ENCODE measurements around the gene APBA1. TPM values are rescaled to one million over a fixed set of nuclear protein-coding genes. Genes with fewer than 3 reads are reported as not detected.

Gene APBA1
- total and polyA plus RNA-seq, 2 of the 8 experiments (the other 6 are each of a cell fraction or from before 2014, with no cell fraction given) = 0.36 to 0.60 TPM

GRCh38 chr9:69621730-69622460, 50.3 kb downstream of the APBA1 start:
- Histone ChIP-seq H2BK20ac (ENCODE audit: low read length) (no peak overlapping the region), H2BK12ac (ENCODE audit: low read depth, low read length) (no peak overlapping the region), H3K9me3 (ENCODE audit: insufficient read depth in 2 of 2, low read depth in 1 of 2, low read length in 1 of 2) (no peaks in the 10 kb centered on the region), H2AK5ac (ENCODE audit: low read depth, low read length) (no peak overlapping the region), H2BK15ac (ENCODE audit: low read length) (no peak overlapping the region), H3K18ac (ENCODE audit: extremely low read depth, low read length) (no peak overlapping the region), H3K4me2 (ENCODE audit: insufficient read depth in 1 of 2, low read depth in 2 of 2, low read length in 2 of 2) (no peak overlapping the region), H4K91ac (replicated peaks; ENCODE audit: insufficient read length, low read length) (no peak overlapping the region), H3K27ac (ENCODE audit: low read depth, low read length) (no peak overlapping the region), H4K8ac (ENCODE audit: extremely low read depth, insufficient read depth, low read length) (no peak overlapping the region), H3K36me3 (ENCODE audit: control insufficient read depth in 2 of 4, insufficient read depth in 4 of 4, low read length in 3 of 4) (no peaks in the 10 kb centered on the region), H2AFZ (ENCODE audit: low read length) (no peak overlapping the region), H3K27me3 (replicated peaks in 1 of 4; ENCODE audit: control insufficient read depth in 3 of 4, extremely low read depth in 1 of 4, insufficient read depth in 3 of 4, low read length in 3 of 4) (no peaks in the 10 kb centered on the region), H4K5ac (ENCODE audit: insufficient read length, low read depth, low read length) (no peak overlapping the region), H3K4me3 (ENCODE audit: extremely low read depth in 1 of 4, insufficient read depth in 2 of 4, low read depth in 3 of 4, low read length in 4 of 4) (no peak overlapping the region), H3K79me2 (ENCODE audit: control insufficient read depth in 1 of 2, insufficient read depth in 2 of 2, low read length in 2 of 2) (no peaks in the 10 kb centered on the region), H3K4ac (replicated peaks; ENCODE audit: insufficient read length, low read depth, low read length) (no peak overlapping the region), H3K9ac (replicated peaks in 1 of 4; ENCODE audit: extremely low read depth in 1 of 4, low read depth in 3 of 4, low read length in 3 of 4) (no peak overlapping the region), H3K23me2 (ENCODE audit: low read depth, low read length) (no peaks in the 10 kb centered on the region), H3K4me1 (replicated peaks in 1 of 4; ENCODE audit: control insufficient read depth in 3 of 4, insufficient read depth in 4 of 4, low read length in 3 of 4) (no peaks in the 10 kb centered on the region), H2BK5ac (ENCODE audit: low read depth, low read length) (no peak overlapping the region), H2BK120ac (replicated peaks; ENCODE audit: low read depth, low read length) (no peak overlapping the region), H3K23ac (ENCODE audit: insufficient read length) (no peak overlapping the region), H3K79me1 (ENCODE audit: low read depth, low read length) (no peaks in the 10 kb centered on the region), H4K20me1 (replicated peaks in 1 of 2; ENCODE audit: control insufficient read depth in 1 of 2, insufficient read depth in 2 of 2, low read length in 2 of 2) (no peaks in the 10 kb centered on the region), H3K14ac (ENCODE audit: insufficient read length) (no peak overlapping the region), H3K56ac (replicated peaks; ENCODE audit: insufficient read length, low read depth, low read length) (no peak overlapping the region)
- WGBS, 2 experiments (ENCODE audit: extremely low coverage in 1 of 2, insufficient coverage in 1 of 2, insufficient read length in 1 of 2, insufficient replicate concordance in 2 of 2, low coverage in 1 of 2, low lambda C conversion rate in 2 of 2, missing lambda C conversion rate in 1 of 2) = 82% methylated on average over 3 of the region's 3 CpGs; no CpG with 5 or more reads in 1 of the 2 experiments
- no peak for DNase-seq (ENCODE audit: low read depth in 1 of 2, low spot score in 2 of 2)
- FAIRE-seq = no peak
- TF ChIP-seq RXRA (IDR thresholded peaks at IDR 0.05; ENCODE audit: insufficient read depth, low read depth, low read length) (no peak), NRF1 (IDR thresholded peaks at IDR 0.05; ENCODE audit: low read depth, low read length) (no peak), BCL11A (IDR thresholded peaks at IDR 0.05; ENCODE audit: low read depth in 2 of 2, low read length in 2 of 2) (no peak)
- ChIA-PET CTCF (ENCODE audit: partially characterized antibody) (interaction anchor here (1.1 to 1.3 kb wide), 2 partner anchors 13 to 22 kb away, joined by 3 to 4 read pairs; no protein-coding TSS in a partner anchor), POLR2A (ENCODE audit: partially characterized antibody) (no interaction called here)

Data from H1 (cell line).